Dermis microvascular lymphatic vessel endothelial cell (primary cell): ENCODE measurements around the gene LHX5. TPM values are rescaled to one million over a fixed set of nuclear protein-coding genes. Genes with fewer than 3 reads are reported as not detected.

Experiments
- DNase-seq, 2 donors: peaks; one replicate each; pipeline versions ENCODE4 v3.0.0 to v3.0.0-alpha.2; 2010; ENCODE audit warnings: low read depth in 2 of 2
- total RNA-seq: library from RNA; depleted of rRNA; stranded (reverse); fragments of >200 nt; gene quantifications from 2 replicates; pipeline ENCODE4 v1.2.1, GENCODE V29; 2014

LHX5 gene
- total RNA-seq, 1 donor from 2014 or later, result not detected

GRCh38 chr12:113465808-113466453 lies 5.7 kb downstream of the LHX5 start:
- DNase-seq, result no peak

- DNase-seq, result no peak
These were observed 6.6 kb downstream of the LHX5 start for GRCh38 chr12:113464852-113465719.

GRCh38 chr12:113464452-113464775 lies 7.3 kb downstream of the LHX5 start:
- DNase-seq, result no peak

GRCh38 chr12:113463746-113464451 lies 7.8 kb downstream of the LHX5 start:
- DNase-seq, result no peak

- peak in 1 of 2 donors; percentile 12 for DNase-seq
These were observed 8.5 kb downstream of the LHX5 start for GRCh38 chr12:113462998-113463745.

GRCh38 chr12:113462117-113462774 lies 9.4 kb downstream of the LHX5 start:
- DNase-seq, result peak; percentile 34 to 71

GRCh38 chr12:113461666-113462065 lies 10.0 kb downstream of the LHX5 start:
- DNase-seq, result peak; percentile 11 to 26

GRCh38 chr12:113459981-113460380 lies 11.7 kb downstream of the LHX5 start:
- no peak for DNase-seq

GRCh38 chr12:113457710-113458109 lies 14.0 kb downstream of the LHX5 start:
- no peak for DNase-seq

- no peak for DNase-seq
These were observed 14.5 kb downstream of the LHX5 start for GRCh38 chr12:113457185-113457584.

GRCh38 chr12:113456761-113457160 lies 14.9 kb downstream of the LHX5 start:
- no peak for DNase-seq

- no peak for DNase-seq
These were observed 15.5 kb downstream of the LHX5 start for GRCh38 chr12:113456199-113456598.

GRCh38 chr12:113453330-113453729 lies 18.3 kb downstream of the LHX5 start:
- DNase-seq, result no peak

- no peak for DNase-seq
These were observed 19.2 kb downstream of the LHX5 start for GRCh38 chr12:113452458-113452857.

GRCh38 chr12:113449839-113450238 lies 21.8 kb downstream of the LHX5 start:
- DNase-seq, result no peak

GRCh38 chr12:113449299-113449698 lies 22.4 kb downstream of the LHX5 start:
- no peak for DNase-seq

GRCh38 chr12:113448873-113449272 lies 22.8 kb downstream of the LHX5 start:
- DNase-seq, result no peak

- DNase-seq, result no peak
These were observed 26.0 kb downstream of the LHX5 start for GRCh38 chr12:113445544-113446171.

- DNase-seq, result no peak
These were observed 28.6 kb downstream of the LHX5 start for GRCh38 chr12:113443030-113443539.
